ENCODE data around the gene OR4C11. TPM values are rescaled to one million over a fixed set of nuclear protein-coding genes. Genes with fewer than 3 reads are reported as not detected.

OR4C11 gene
- total RNA-seq, 1 experiment from 2014 or later = not detected

DNA sequence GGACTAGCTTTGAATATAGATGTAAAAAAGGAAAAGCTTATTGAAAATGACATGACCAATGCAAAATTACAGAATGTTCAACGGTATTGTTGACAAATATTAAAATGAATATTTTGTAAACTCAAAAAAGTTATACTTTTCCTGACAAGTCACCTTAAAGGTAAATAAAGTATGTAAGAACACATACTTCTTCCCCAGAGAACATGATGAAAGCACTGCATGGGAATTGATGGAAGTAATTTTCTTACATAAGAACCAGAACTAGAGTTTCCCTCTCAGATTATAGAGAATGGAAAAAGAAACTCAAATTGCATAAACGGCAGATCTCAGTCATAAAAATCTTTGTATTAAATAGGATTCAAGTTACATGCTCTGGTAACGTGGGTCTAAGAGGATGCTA, 27.4 kb upstream of the OR4C11 start, which contains the start of gene OR4P4:
TSS of gene OR4P4 (plus strand) at position 301 of the 400 bp plus-strand sequence.
- POLR2A ChIA-PET = no interaction called here
- Histone ChIP-seq H3K27me3 (ENCODE audit: control insufficient read depth, insufficient read depth, low read length) (no peaks in the 10 kb centered on the region), H3K27ac (ENCODE audit: low read length) (no peak within 1 kb of the TSS), H3K9me3 (ENCODE audit: control insufficient read depth, insufficient read depth, low read depth, low read length) (peaks cover 4% of the 10 kb centered on the region; the same call in 1 of the 2 replicates), H3K4me1 (ENCODE audit: control insufficient read depth, insufficient read depth, low read length) (no peaks in the 10 kb centered on the region), H3K4me3 (ENCODE audit: low read depth in 2 of 2, low read length in 2 of 2) (no peak within 1 kb of the TSS), H3K36me3 (ENCODE audit: control insufficient read depth, insufficient read depth, low read length) (no peaks in the 10 kb centered on the region)
- ATAC-seq (no peak), DNase-seq (ENCODE audit: low read depth, low spot score) (no peak)
- no TSS peak for BruUV-seq (replicated peaks)
- intact Hi-C loops (cut with micrococcal nuclease; ENCODE audit: unreplicated experiment) (loop anchor here (10.0 kb wide), 1 partner anchor 130 kb away; no protein-coding TSS in a partner anchor), in situ Hi-C loops (cut with HindIII; ENCODE audit: low pct_unique_long_range_greater_than_20kb, low sequenced_read_pairs) (no loop called here)
- CTCF ChIA-PET = no interaction called here
- TF ChIP-seq POLR2AphosphoS5 (IDR thresholded peaks at IDR 0.05; ENCODE audit: low read depth, low read length) (no peak), SIN3A (IDR thresholded peaks at IDR 0.05; ENCODE audit: borderline replicate concordance, insufficient read depth, low read depth, low read length) (no peak), TCF7L2 (IDR thresholded peaks at IDR 0.05; ENCODE audit: low read depth, low read length) (no peak)
- TF ChIP-seq, protein P1, sequence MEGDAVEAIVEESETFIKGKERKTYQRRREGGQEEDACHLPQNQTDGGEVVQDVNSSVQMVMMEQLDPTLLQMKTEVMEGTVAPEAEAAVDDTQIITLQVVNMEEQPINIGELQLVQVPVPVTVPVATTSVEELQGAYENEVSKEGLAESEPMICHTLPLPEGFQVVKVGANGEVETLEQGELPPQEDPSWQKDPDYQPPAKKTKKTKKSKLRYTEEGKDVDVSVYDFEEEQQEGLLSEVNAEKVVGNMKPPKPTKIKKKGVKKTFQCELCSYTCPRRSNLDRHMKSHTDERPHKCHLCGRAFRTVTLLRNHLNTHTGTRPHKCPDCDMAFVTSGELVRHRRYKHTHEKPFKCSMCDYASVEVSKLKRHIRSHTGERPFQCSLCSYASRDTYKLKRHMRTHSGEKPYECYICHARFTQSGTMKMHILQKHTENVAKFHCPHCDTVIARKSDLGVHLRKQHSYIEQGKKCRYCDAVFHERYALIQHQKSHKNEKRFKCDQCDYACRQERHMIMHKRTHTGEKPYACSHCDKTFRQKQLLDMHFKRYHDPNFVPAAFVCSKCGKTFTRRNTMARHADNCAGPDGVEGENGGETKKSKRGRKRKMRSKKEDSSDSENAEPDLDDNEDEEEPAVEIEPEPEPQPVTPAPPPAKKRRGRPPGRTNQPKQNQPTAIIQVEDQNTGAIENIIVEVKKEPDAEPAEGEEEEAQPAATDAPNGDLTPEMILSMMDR (IDR thresholded peaks at IDR 0.05) = no peak
- TF ChIP-seq, protein P2, sequence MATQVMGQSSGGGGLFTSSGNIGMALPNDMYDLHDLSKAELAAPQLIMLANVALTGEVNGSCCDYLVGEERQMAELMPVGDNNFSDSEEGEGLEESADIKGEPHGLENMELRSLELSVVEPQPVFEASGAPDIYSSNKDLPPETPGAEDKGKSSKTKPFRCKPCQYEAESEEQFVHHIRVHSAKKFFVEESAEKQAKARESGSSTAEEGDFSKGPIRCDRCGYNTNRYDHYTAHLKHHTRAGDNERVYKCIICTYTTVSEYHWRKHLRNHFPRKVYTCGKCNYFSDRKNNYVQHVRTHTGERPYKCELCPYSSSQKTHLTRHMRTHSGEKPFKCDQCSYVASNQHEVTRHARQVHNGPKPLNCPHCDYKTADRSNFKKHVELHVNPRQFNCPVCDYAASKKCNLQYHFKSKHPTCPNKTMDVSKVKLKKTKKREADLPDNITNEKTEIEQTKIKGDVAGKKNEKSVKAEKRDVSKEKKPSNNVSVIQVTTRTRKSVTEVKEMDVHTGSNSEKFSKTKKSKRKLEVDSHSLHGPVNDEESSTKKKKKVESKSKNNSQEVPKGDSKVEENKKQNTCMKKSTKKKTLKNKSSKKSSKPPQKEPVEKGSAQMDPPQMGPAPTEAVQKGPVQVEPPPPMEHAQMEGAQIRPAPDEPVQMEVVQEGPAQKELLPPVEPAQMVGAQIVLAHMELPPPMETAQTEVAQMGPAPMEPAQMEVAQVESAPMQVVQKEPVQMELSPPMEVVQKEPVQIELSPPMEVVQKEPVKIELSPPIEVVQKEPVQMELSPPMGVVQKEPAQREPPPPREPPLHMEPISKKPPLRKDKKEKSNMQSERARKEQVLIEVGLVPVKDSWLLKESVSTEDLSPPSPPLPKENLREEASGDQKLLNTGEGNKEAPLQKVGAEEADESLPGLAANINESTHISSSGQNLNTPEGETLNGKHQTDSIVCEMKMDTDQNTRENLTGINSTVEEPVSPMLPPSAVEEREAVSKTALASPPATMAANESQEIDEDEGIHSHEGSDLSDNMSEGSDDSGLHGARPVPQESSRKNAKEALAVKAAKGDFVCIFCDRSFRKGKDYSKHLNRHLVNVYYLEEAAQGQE (IDR thresholded peaks at IDR 0.05; ENCODE audit: insufficient read depth in 1 of 2, low read depth in 2 of 2, low read length in 1 of 2) = no peak

DNA sequence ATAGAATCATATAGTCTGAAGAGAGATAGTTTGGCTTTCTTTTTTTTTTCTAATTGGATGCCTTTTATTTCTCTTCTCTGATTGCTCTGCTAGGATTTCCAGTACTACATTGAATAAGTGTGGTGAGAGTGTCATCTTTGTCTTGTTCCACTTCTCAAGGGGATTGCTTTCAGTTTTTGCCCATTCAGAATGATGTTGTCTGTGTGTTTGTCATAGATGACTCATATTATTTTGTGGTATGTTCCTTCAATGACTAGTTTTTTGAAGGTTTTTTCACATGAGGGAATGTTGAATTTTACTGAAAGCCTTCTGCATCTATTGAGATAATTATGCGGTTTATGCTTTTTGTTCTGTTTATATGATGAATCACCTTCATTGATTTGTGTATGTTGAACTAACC, 17.1 kb upstream of the OR4C11 start:
- in situ Hi-C loops (cut with HindIII; ENCODE audit: low pct_unique_long_range_greater_than_20kb, low sequenced_read_pairs) = no loop called here
- Histone ChIP-seq H3K4me3 (ENCODE audit: low read depth in 2 of 2, low read length in 2 of 2) (no peak overlapping the region), H3K9me3 (ENCODE audit: control insufficient read depth, insufficient read depth, low read depth, low read length) (no peaks in the 10 kb centered on the region), H3K36me3 (ENCODE audit: control insufficient read depth, insufficient read depth, low read length) (no peaks in the 10 kb centered on the region), H3K27ac (ENCODE audit: low read length) (no peak overlapping the region), H3K27me3 (ENCODE audit: control insufficient read depth, insufficient read depth, low read length) (no peaks in the 10 kb centered on the region), H3K4me1 (ENCODE audit: control insufficient read depth, insufficient read depth, low read length) (no peaks in the 10 kb centered on the region)
- POLR2A ChIA-PET = no interaction called here
- TF ChIP-seq, protein P1 (IDR thresholded peaks at IDR 0.05) = no peak
- TF ChIP-seq TCF7L2 (IDR thresholded peaks at IDR 0.05; ENCODE audit: low read depth, low read length) (no peak), POLR2AphosphoS5 (IDR thresholded peaks at IDR 0.05; ENCODE audit: low read depth, low read length) (no peak), SIN3A (IDR thresholded peaks at IDR 0.05; ENCODE audit: borderline replicate concordance, insufficient read depth, low read depth, low read length) (no peak)
- TF ChIP-seq, protein P2 (IDR thresholded peaks at IDR 0.05; ENCODE audit: insufficient read depth in 1 of 2, low read depth in 2 of 2, low read length in 1 of 2) = no peak
- intact Hi-C loops (cut with micrococcal nuclease; ENCODE audit: unreplicated experiment) = no loop called here
- CTCF ChIA-PET = no interaction called here
- DNase-seq (ENCODE audit: low read depth, low spot score) (no peak), ATAC-seq (no peak)
- BruUV-seq (replicated peaks) = no TSS peak

All from Panc1 (cell line).